Measurements from ENCODE around the gene MRPS30.
A peak's percentile ranks its signal among the peaks of the same experiment; 100 is the strongest.

Gene MRPS30

DNA sequence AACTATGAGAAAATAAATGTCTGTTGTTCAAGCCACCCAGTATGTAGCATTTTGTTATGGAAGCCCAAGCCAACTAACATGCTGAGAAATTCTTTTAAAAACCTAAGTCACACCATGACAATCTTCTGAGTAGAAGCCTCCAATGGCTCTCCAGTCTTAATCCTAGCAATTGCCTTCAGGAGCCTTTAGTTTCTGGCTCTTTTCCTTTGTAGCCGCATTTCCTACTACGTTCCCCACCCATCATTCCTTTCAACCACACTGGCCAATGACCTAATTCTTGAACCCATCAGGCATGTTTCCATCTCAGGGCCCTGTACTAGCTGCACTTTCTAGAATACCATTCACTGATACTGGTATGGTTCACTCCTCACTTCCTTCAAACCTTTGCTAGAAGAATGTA lies 2.1 kb upstream of the MRPS30 start:
- no peak overlapping the region for H3K27ac ChIP-seq (ENCODE audit: extremely low read depth, low read depth, low read length)
- H3K4me3 ChIP-seq (ENCODE audit: low read depth, low read length) = no peak overlapping the region
- ChIA-PET CTCF (no interaction called here), POLR2A (no interaction called here)
- H3K36me3 ChIP-seq (ENCODE audit: control insufficient read depth in 2 of 2, insufficient read depth in 1 of 2, low read length in 2 of 2) = peaks cover 0 to 8% of the 10 kb centered on the region in 2 experiments; a peak in 2 of 3 replicates
- no peaks in the 10 kb centered on the region for H3K9me3 ChIP-seq (ENCODE audit: control insufficient read depth, insufficient read depth, low read depth, low read length)
- H3K4me1 ChIP-seq (ENCODE audit: control insufficient read depth, insufficient read depth, low read length) = peaks cover 11% of the 10 kb centered on the region
- TF ChIP-seq ZNF610 (tag by site-specific recombination; IDR thresholded peaks at IDR 0.05; ENCODE audit: borderline replicate concordance) = no peak
- TF ChIP-seq YY1 (tag by site-specific recombination; IDR thresholded peaks at IDR 0.05) = no peak
- TF ChIP-seq ZBTB21 (tag by site-specific recombination; IDR thresholded peaks at IDR 0.05) = no peak
- TF ChIP-seq ZNF521 (tag by site-specific recombination; IDR thresholded peaks at IDR 0.05) = no peak
- no peak for TF ChIP-seq ZNF785 (tag by site-specific recombination; IDR thresholded peaks at IDR 0.05)
- TF ChIP-seq TCF7L2 (IDR thresholded peaks at IDR 0.05; ENCODE audit: borderline replicate concordance, low read depth, low read length) = no peak
- TF ChIP-seq BCL11B (tag by site-specific recombination; IDR thresholded peaks at IDR 0.05; ENCODE audit: low read depth) = no peak
- no peak for TF ChIP-seq ZNF791 (tag by site-specific recombination; IDR thresholded peaks at IDR 0.05)

DNA sequence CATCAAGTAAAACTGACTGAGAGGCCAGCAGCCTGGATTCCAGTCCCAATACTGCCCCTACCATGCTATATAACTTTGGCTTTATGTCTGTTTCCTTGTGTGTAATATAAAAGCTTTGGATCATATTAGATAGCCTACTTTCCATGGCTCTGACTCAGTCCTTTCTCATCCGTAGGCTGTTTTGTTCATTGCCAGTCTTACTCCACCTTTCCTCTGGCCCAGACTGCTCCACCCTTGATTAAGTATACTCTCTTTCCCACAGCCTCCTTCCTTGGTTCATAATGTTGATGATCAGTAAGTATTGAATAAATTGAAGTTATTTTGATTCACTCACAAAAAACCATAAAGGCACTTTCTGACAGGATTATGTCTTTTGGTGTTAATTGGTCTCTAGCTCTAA lies 1.5 kb upstream of the MRPS30 start:
- H3K36me3 ChIP-seq (ENCODE audit: control insufficient read depth in 2 of 2, insufficient read depth in 1 of 2, low read length in 2 of 2) = peaks cover 6 to 14% of the 10 kb centered on the region in 2 experiments; a peak in 2 of 3 replicates
- H3K4me1 ChIP-seq (ENCODE audit: control insufficient read depth, insufficient read depth, low read length) = peaks cover 7% of the 10 kb centered on the region; the same call in 1 of the 2 replicates
- H3K27ac ChIP-seq (ENCODE audit: extremely low read depth, low read depth, low read length) = no peak overlapping the region
- H3K4me3 ChIP-seq (ENCODE audit: low read depth, low read length) = no peak overlapping the region
- H3K9me3 ChIP-seq (ENCODE audit: control insufficient read depth, insufficient read depth, low read depth, low read length) = no peaks in the 10 kb centered on the region
- CTCF ChIA-PET = no interaction called here
- peak; percentile 81 for TF ChIP-seq ZNF335 (tag by site-specific recombination; conservative IDR thresholded peaks at IDR 0.05)
- TF ChIP-seq ZNF114 (tag by site-specific recombination; IDR thresholded peaks at IDR 0.05) = no peak
- peak; percentile 29; the same call in 1 of the 2 replicates for TF ChIP-seq PRDM1 (tag by site-specific recombination; IDR thresholded peaks at IDR 0.05)
- POLR2A ChIA-PET = no interaction called here

DNA sequence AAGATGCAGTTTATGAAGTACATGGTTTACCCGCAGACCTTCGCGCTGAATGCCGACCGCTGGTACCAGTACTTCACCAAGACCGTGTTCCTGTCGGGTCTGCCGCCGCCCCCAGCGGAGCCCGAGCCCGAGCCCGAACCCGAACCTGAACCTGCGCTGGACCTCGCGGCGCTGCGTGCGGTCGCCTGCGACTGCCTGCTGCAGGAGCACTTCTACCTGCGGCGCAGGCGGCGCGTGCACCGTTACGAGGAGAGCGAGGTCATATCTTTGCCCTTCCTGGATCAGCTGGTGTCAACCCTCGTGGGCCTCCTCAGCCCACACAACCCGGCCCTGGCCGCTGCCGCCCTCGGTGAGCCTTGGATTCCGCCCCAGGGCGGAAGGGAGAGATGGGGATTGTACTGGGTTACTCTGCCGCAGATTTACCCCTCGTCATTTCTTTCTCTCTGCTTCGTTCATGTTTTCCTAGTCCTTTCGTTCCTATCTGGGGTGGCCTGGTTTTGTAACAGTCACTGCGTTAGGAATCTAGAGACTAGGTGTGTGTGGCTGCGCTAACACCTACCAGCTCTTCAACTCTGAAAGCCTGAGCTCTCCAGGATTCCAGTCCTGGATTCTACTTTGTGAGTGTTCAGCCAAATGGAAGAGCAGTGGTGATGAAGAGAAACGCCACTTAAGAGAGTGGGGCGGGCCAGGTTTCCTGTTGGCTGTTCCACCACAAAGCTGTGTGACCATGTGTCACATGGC lies 638 bp downstream of the MRPS30 start:
- Histone ChIP-seq H3K9me3 (ENCODE audit: control insufficient read depth, insufficient read depth, low read depth, low read length) (no peaks in the 10 kb centered on the region), H3K27ac (ENCODE audit: extremely low read depth, low read depth, low read length) (peak overlapping the region; percentile 81), H3K36me3 (ENCODE audit: control insufficient read depth in 2 of 2, insufficient read depth in 1 of 2, low read length in 2 of 2) (peaks cover 27 to 33% of the 10 kb centered on the region in 2 experiments), H3K4me3 (ENCODE audit: low read depth, low read length) (peak overlapping the region; percentile 97), H3K4me1 (ENCODE audit: control insufficient read depth, insufficient read depth, low read length) (peaks cover 5% of the 10 kb centered on the region; the same call in 1 of the 2 replicates)
- CTCF ChIA-PET = interaction anchor here (0.7 to 1.2 kb wide), 3 partner anchors 8 to 482 kb away, joined by 4 to 5 read pairs (median 4); no protein-coding TSS in a partner anchor
- POLR2A ChIA-PET = interaction anchor here (1.2 kb wide), 1 partner anchor 9 kb away, joined by 6 read pairs; no protein-coding TSS in a partner anchor
- TF ChIP-seq ZNF843 (tag by site-specific recombination; IDR thresholded peaks at IDR 0.05) (no peak), ZNF138 (tag by site-specific recombination; IDR thresholded peaks at IDR 0.05; ENCODE audit: borderline replicate concordance) (no peak), HOXD13 (CRISPR knock-in tag; IDR thresholded peaks at IDR 0.05; ENCODE audit: borderline replicate concordance) (no peak), ZNF394 (tag by site-specific recombination; IDR thresholded peaks at IDR 0.05; ENCODE audit: borderline replicate concordance) (no peak; the same call in 1 of the 2 replicates), PRDM1 (tag by site-specific recombination; IDR thresholded peaks at IDR 0.05) (no peak), ZNF624 (tag by site-specific recombination; IDR thresholded peaks at IDR 0.05) (no peak), ZBTB1 (tag by site-specific recombination; IDR thresholded peaks at IDR 0.05) (no peak), ZNF623 (tag by site-specific recombination; IDR thresholded peaks at IDR 0.05) (no peak), MEIS1 (CRISPR knock-in tag; IDR thresholded peaks at IDR 0.05; ENCODE audit: borderline replicate concordance) (no peak), RBAK (tag by site-specific recombination; IDR thresholded peaks at IDR 0.05) (no peak), ZNF221 (tag by site-specific recombination; IDR thresholded peaks at IDR 0.05; ENCODE audit: borderline replicate concordance) (no peak), HOXC10 (CRISPR knock-in tag; IDR thresholded peaks at IDR 0.05) (peak; percentile 90; the same call in 1 of the 2 replicates), ZNF37A (tag by site-specific recombination; IDR thresholded peaks at IDR 0.05) (no peak), ZNF155 (tag by site-specific recombination; IDR thresholded peaks at IDR 0.05) (no peak), ZNF514 (tag by site-specific recombination; IDR thresholded peaks at IDR 0.05) (no peak), ZNF184 (tag by site-specific recombination; IDR thresholded peaks at IDR 0.05) (no peak), ZNF510 (tag by site-specific recombination; IDR thresholded peaks at IDR 0.05; ENCODE audit: insufficient replicate concordance) (no peak), ZNF626 (tag by site-specific recombination; IDR thresholded peaks at IDR 0.05) (no peak)
- TF ChIP-seq, protein P1, sequence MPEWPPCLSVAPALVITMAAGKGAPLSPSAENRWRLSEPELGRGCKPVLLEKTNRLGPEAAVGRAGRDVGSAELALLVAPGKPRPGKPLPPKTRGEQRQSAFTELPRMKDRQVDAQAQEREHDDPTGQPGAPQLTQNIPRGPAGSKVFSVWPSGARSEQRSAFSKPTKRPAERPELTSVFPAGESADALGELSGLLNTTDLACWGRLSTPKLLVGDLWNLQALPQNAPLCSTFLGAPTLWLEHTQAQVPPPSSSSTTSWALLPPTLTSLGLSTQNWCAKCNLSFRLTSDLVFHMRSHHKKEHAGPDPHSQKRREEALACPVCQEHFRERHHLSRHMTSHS (tag by site-specific recombination; IDR thresholded peaks at IDR 0.05) = no peak
- TF ChIP-seq, protein P2, sequence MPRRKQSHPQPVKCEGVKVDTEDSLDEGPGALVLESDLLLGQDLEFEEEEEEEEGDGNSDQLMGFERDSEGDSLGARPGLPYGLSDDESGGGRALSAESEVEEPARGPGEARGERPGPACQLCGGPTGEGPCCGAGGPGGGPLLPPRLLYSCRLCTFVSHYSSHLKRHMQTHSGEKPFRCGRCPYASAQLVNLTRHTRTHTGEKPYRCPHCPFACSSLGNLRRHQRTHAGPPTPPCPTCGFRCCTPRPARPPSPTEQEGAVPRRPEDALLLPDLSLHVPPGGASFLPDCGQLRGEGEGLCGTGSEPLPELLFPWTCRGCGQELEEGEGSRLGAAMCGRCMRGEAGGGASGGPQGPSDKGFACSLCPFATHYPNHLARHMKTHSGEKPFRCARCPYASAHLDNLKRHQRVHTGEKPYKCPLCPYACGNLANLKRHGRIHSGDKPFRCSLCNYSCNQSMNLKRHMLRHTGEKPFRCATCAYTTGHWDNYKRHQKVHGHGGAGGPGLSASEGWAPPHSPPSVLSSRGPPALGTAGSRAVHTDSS (tag by site-specific recombination; IDR thresholded peaks at IDR 0.05) = 0 out of 2 replicates have a peak, but pooled peaks have one; percentile 16
- TF ChIP-seq, protein P3, sequence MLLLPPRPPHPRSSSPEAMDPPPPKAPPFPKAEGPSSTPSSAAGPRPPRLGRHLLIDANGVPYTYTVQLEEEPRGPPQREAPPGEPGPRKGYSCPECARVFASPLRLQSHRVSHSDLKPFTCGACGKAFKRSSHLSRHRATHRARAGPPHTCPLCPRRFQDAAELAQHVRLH (tag by site-specific recombination; IDR thresholded peaks at IDR 0.05) = no peak
